ENCODE results near the gene APC.

APC gene

GRCh38 chr5:112733586-112733985 lies 4.1 kb upstream of the APC start:
- H3K27ac Mint-ChIP-seq: no peak overlapping the region
- no peaks in the 10 kb centered on the region for H3K27me3 Mint-ChIP-seq
- no peaks in the 10 kb centered on the region for H3K9me3 Mint-ChIP-seq
- no peak overlapping the region for H3K4me3 Mint-ChIP-seq
- intact Hi-C loops (cut with micrococcal nuclease): no loop called here
- peaks cover 18% of the 10 kb centered on the region for H3K36me3 Mint-ChIP-seq (ENCODE audit: low read depth)
- H3K4me1 Mint-ChIP-seq (ENCODE audit: low read depth): peaks cover 30% of the 10 kb centered on the region

DNA sequence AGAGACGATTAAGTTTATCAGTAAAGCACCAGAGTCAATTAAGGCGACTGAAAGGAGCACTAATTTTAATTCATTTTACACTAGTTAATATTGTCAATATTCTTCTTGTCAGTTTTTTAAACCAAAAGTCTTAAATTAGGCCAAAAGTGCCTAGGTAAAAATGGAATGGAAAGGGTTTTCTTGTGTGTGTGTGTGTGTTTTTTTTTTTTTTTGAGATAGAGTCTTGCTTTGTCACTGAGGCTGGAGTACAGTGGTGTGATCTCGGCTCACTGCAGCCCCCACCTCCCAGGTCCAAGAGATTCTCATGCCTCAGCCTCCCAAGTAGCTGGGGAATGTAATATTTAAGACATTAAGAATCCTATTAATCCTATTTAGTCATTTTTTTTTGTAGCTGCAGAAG lies 3.1 kb upstream of the APC start:
- intact Hi-C loops (cut with micrococcal nuclease): no loop called here
- H3K9me3 Mint-ChIP-seq: no peaks in the 10 kb centered on the region
- H3K27me3 Mint-ChIP-seq: no peaks in the 10 kb centered on the region
- peaks cover 18% of the 10 kb centered on the region for H3K36me3 Mint-ChIP-seq (ENCODE audit: low read depth)
- H3K4me3 Mint-ChIP-seq: no peak overlapping the region
- H3K27ac Mint-ChIP-seq: no peak overlapping the region
- H3K4me1 Mint-ChIP-seq (ENCODE audit: low read depth): peaks cover 21% of the 10 kb centered on the region

DNA sequence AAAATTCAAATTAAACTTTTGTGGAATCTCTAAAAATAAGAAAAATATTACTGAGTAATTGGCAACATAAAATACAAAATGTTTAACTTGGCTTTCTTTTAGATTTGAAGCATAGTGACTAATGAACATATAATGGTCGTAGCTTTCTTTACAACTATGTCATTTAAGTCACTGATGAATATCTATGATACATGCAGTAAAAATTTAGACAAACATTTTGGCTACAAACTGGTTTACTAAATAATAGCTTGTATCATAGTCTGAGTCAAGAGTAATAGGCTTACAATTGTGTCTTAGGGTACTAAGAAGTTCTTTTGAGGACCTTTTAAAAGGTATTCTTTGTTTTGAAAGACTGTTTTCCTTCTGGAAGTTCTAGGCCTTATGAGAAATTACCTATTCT lies 2.0 kb upstream of the APC start:
- Mint-ChIP-seq H3K4me1 (ENCODE audit: low read depth) (peaks cover 21% of the 10 kb centered on the region), H3K27me3 (no peaks in the 10 kb centered on the region), H3K4me3 (no peak overlapping the region), H3K27ac (no peak overlapping the region), H3K36me3 (ENCODE audit: low read depth) (peaks cover 18% of the 10 kb centered on the region), H3K9me3 (no peaks in the 10 kb centered on the region)
- intact Hi-C loops (cut with micrococcal nuclease): no loop called here

DNA sequence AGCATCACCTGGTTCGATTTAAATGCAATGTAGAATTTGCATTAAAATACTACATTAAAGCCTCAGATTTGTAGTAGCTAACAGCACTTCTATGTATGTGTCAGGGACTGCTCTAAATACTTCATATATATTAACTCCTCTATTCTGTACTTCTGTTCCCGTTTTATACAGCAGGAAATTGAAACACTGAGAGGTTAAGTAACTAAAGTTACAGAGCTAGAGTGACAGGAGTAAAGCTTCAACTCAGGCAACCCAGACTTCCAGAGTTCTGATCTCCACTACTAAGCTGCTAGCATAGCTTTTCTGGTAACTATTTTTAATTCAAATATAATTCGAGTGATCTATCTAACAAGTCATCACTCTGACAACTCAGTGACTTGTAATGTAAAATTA lies 619 bp upstream of the APC start:
- no peaks in the 10 kb centered on the region for H3K9me3 Mint-ChIP-seq
- H3K27me3 Mint-ChIP-seq: no peaks in the 10 kb centered on the region
- intact Hi-C loops (cut with micrococcal nuclease): no loop called here
- H3K4me3 Mint-ChIP-seq: no peak overlapping the region
- H3K36me3 Mint-ChIP-seq (ENCODE audit: low read depth): peaks cover 18% of the 10 kb centered on the region
- H3K4me1 Mint-ChIP-seq (ENCODE audit: low read depth): peaks cover 21% of the 10 kb centered on the region
- peak overlapping the region; percentile 84 for H3K27ac Mint-ChIP-seq

DNA sequence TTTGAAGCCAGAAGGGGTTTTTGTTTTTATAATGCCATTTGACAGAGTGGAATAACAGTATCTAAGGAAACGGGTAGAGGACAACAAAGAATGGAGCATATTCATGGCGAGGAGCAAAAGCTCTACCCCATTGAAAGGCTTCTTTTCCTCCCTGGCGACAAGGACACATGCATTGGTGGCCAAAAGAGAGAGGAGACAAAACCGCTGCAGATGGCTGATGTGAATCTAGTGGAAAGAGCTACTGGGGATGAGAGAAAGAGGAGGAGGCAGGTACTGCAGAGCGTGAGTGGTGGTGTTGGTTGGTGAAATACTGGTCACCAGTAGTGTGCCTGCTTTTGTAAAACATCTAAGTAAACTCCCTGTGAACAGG lies 491 bp downstream of the APC start:
- peak overlapping the region; percentile 84 for H3K27ac Mint-ChIP-seq
- H3K9me3 Mint-ChIP-seq: no peaks in the 10 kb centered on the region
- peaks cover 18% of the 10 kb centered on the region for H3K36me3 Mint-ChIP-seq (ENCODE audit: low read depth)
- intact Hi-C loops (cut with micrococcal nuclease): no loop called here
- H3K4me1 Mint-ChIP-seq (ENCODE audit: low read depth): peaks cover 22% of the 10 kb centered on the region
- no peaks in the 10 kb centered on the region for H3K27me3 Mint-ChIP-seq
- H3K4me3 Mint-ChIP-seq: peak overlapping the region; percentile 85

DNA sequence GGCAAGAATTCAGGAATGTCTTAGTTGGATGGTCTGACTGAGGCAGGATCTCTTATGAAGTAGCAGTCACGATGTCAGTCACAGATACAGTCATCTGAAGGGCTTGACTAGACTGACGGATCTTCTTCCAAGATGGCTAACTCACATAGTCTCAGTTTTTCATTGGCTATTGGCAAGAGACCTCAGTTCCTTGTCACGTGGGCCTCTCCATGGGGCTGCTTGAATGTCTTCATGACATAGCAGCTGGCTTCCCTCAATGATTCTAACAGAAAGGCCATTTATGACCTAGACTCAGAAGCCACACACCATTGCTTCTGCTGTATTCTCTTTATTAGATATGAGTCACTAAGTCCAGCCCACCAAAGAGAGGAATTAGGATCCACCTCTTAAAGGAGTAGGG lies 4.7 kb downstream of the APC start:
- Mint-ChIP-seq H3K9me3 (no peaks in the 10 kb centered on the region), H3K4me1 (ENCODE audit: low read depth) (peaks cover 22% of the 10 kb centered on the region), H3K27ac (no peak overlapping the region), H3K36me3 (ENCODE audit: low read depth) (peaks cover 19% of the 10 kb centered on the region), H3K4me3 (no peak overlapping the region), H3K27me3 (no peaks in the 10 kb centered on the region)
- intact Hi-C loops (cut with micrococcal nuclease): loop anchor here (5.0 kb wide), 1 partner anchor 35 kb away; no protein-coding TSS in a partner anchor

DNA sequence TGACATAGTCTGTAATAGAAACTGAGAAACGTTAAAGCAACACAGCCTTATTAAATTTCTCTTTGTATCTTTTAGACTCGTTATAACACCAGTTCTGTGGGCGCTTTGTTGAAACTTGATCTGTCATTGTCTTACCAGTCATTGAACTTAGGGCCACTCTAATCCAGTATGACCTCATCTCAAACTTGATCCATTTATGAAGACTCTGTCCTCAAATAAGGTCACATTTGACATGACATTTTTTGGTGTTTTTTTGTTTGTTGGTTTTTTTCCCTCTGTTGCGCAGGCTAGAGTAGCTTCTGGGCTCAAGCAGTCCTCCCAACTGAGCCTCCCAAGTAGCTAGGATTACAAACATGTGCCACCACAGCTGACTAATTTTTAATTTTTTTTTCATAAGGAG lies 5.9 kb downstream of the APC start:
- Mint-ChIP-seq H3K4me3 (no peak overlapping the region), H3K36me3 (ENCODE audit: low read depth) (peaks cover 9% of the 10 kb centered on the region), H3K9me3 (no peaks in the 10 kb centered on the region), H3K27me3 (no peaks in the 10 kb centered on the region), H3K4me1 (ENCODE audit: low read depth) (peaks cover 11% of the 10 kb centered on the region), H3K27ac (no peak overlapping the region)
- intact Hi-C loops (cut with micrococcal nuclease): loop anchor here (5.0 kb wide), 1 partner anchor 36 kb away; no protein-coding TSS in a partner anchor

DNA sequence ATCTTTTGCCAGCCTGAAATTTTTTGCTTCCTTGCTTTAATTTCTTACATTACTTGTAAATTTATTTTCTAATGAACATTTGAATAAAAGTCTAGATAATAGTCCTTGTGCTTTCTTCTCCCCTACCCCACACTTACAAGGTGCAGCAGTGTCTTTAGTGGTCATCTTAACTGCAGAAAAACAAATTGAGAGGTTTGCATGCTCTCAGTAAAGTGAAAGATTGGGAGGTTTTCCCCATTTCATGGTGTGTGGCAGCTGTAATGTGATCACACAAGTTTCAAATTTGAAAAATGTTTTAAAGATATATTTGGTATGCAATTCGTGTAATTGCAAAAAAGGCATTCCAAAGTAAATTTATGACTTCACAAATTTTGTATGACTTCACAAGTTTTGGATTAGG lies 14.7 kb downstream of the APC start:
- no peaks in the 10 kb centered on the region for H3K27me3 Mint-ChIP-seq
- no peak overlapping the region for H3K4me3 Mint-ChIP-seq
- H3K9me3 Mint-ChIP-seq: no peaks in the 10 kb centered on the region
- H3K27ac Mint-ChIP-seq: no peak overlapping the region
- intact Hi-C loops (cut with micrococcal nuclease): no loop called here
- H3K36me3 Mint-ChIP-seq (ENCODE audit: low read depth): peaks cover 10% of the 10 kb centered on the region
- peaks cover 3% of the 10 kb centered on the region for H3K4me1 Mint-ChIP-seq (ENCODE audit: low read depth)

DNA sequence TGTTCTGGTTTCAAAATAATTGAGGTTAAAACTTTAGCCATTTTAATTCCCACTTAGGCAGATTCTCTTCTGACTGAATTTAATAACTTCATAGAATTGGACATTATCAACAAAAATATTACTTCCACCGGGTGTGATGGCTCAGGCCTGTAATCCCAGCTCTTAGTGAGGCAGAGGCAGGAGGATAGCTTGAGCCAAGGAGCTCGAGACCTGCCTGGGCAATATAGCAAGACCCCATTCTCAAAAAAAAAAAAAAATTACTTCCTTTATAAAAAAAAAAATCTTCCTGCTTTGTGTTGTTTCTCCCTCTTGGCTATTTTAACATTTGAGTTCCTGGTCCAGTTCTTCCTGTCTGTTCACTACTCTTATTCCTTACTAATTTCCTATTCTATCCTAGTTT lies 18.0 kb downstream of the APC start:
- Mint-ChIP-seq H3K27me3 (no peaks in the 10 kb centered on the region), H3K9me3 (no peaks in the 10 kb centered on the region), H3K4me1 (ENCODE audit: low read depth) (peaks cover 5% of the 10 kb centered on the region), H3K27ac (no peak overlapping the region), H3K36me3 (ENCODE audit: low read depth) (peaks cover 35% of the 10 kb centered on the region), H3K4me3 (no peak overlapping the region)
- intact Hi-C loops (cut with micrococcal nuclease): loop anchor here (2.0 kb wide), 1 partner anchor 581 kb away; no protein-coding TSS in a partner anchor

GRCh38 chr5:112757468-112758208 lies 20.0 kb downstream of the APC start:
- Mint-ChIP-seq H3K4me3 (no peak overlapping the region), H3K4me1 (ENCODE audit: low read depth) (peaks cover 5% of the 10 kb centered on the region), H3K27me3 (no peaks in the 10 kb centered on the region), H3K9me3 (no peaks in the 10 kb centered on the region), H3K27ac (peak overlapping the region; percentile 34), H3K36me3 (ENCODE audit: low read depth) (peaks cover 52% of the 10 kb centered on the region)
- intact Hi-C loops (cut with micrococcal nuclease): loop anchor here (1.0 to 2.0 kb wide), 3 partner anchors 66 to 583 kb away; no protein-coding TSS in a partner anchor

DNA sequence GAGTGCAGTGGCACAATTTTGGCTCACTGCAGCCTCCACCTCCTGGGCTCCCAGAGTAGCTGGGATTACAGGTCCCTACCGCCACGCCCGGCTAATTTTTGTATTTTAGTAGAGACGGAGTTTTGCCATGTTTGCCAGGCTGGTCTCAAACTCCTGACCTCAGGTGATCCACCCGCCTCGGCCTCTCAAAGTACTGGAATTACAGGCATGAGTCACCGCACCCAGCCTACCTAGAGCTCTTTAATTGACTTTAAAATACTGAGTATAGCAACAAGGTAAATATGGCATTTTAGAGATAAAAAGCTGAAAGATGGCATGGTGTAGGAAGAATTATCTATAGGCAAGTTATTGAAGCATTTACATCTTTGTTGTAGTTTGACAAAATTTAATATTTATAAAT lies 21.0 kb downstream of the APC start:
- no peaks in the 10 kb centered on the region for H3K9me3 Mint-ChIP-seq
- intact Hi-C loops (cut with micrococcal nuclease): no loop called here
- peaks cover 5% of the 10 kb centered on the region for H3K4me1 Mint-ChIP-seq (ENCODE audit: low read depth)
- H3K36me3 Mint-ChIP-seq (ENCODE audit: low read depth): peaks cover 53% of the 10 kb centered on the region
- H3K4me3 Mint-ChIP-seq: no peak overlapping the region
- H3K27me3 Mint-ChIP-seq: no peaks in the 10 kb centered on the region
- no peak overlapping the region for H3K27ac Mint-ChIP-seq

- Mint-ChIP-seq H3K27ac (no peak overlapping the region), H3K36me3 (ENCODE audit: low read depth) (peaks cover 58% of the 10 kb centered on the region), H3K4me1 (ENCODE audit: low read depth) (peaks cover 3% of the 10 kb centered on the region)
These were observed 24.6 kb downstream of the APC start for GRCh38 chr5:112762113-112762810.

GRCh38 chr5:112763165-112763564 lies 25.5 kb downstream of the APC start:
- Mint-ChIP-seq H3K27me3 (no peaks in the 10 kb centered on the region), H3K4me1 (ENCODE audit: low read depth) (no peaks in the 10 kb centered on the region), H3K9me3 (no peaks in the 10 kb centered on the region), H3K4me3 (no peak overlapping the region), H3K27ac (no peak overlapping the region), H3K36me3 (ENCODE audit: low read depth) (peaks cover 66% of the 10 kb centered on the region)
- intact Hi-C loops (cut with micrococcal nuclease): no loop called here

More at GRCh38 chr5:112762113-112762810, 24.6 kb downstream of the APC start:
- intact Hi-C loops (cut with micrococcal nuclease): no loop called here
- Mint-ChIP-seq H3K9me3 (no peaks in the 10 kb centered on the region), H3K4me3 (no peak overlapping the region), H3K27me3 (no peaks in the 10 kb centered on the region)

DNA sequence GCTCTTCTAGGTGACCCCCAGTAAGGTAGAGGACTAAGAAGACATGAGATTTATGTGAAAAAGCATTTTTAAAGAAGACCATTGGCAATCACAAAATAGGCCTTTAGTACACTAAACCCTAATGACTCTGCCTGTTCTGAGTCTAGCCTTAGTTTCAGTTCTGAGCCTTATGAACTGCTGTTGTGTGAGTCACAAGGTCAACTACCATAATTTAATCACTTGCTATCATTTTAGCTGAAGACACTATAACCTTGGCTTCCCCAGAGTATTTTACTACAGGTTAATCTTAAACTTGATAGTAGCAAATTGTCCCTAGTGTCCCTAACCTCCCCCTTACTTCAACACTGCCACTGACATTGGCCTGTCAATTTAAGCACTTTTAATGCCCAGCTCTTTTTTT lies 34.4 kb downstream of the APC start:
- no peaks in the 10 kb centered on the region for H3K27me3 Mint-ChIP-seq
- H3K4me1 Mint-ChIP-seq (ENCODE audit: low read depth): no peaks in the 10 kb centered on the region
- H3K36me3 Mint-ChIP-seq (ENCODE audit: low read depth): peaks cover 49% of the 10 kb centered on the region
- no peak overlapping the region for H3K27ac Mint-ChIP-seq
- H3K4me3 Mint-ChIP-seq: no peak overlapping the region
- H3K9me3 Mint-ChIP-seq: no peaks in the 10 kb centered on the region
- intact Hi-C loops (cut with micrococcal nuclease): no loop called here
